Measurements from ENCODE around the gene SOCS7.

The SOCS7 gene

DNA sequence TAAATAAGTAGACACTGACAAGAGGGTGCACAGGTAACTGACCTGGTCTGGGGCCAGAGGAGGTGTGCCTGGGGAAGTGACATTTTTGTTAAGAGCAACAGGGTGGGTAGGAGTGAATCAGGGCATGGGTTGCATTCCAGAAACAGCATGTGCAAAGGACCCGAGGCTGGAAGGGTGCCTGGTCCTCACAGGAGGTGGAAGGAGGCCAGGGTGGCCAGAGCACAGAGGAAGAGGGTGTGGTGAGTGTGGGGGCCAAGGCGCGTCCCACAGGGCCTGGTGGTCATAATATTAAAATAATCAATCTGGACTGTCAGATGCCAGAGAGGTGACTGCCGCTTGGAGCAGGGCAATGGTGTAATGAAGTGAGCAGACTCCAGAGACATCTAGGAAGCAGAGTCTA is 90.9 kb downstream of the SOCS7 start:
- DNase-seq (ENCODE audit: low read depth) = no peak

DNA sequence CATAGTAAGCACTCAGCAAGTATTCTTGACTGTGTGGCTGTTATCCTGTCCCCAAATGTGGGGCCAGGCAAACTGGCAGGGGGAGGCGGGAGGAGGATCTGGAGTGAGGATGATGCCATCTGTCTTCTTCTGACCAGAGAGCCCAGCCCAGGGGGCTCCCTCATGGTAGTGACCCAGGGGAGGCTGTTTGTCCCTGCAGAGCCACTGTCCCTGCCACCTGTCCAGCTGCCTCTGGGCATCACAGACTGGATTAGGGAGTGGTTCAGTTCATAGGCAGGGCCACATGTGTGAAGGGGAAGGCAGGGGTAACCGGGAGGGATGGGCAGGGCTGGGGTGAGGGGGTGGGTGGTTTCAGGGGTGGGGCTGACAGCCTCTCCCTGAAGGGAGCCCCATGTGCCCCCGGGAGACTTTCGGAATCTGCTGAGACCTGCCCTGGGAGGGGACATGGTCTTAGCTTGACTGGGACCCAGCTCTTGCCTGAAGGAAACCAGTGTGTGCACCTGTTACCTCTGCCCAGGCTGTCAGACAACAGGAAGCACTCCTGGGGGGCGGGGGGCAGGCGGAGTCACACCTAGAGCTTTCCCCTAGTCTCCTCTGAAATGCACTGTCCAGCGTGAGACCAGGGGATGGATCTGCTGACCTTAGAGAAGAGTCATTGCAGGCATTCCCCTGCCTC is 91.8 kb downstream of the SOCS7 start:
- no peak for DNase-seq (ENCODE audit: low read depth)

DNA sequence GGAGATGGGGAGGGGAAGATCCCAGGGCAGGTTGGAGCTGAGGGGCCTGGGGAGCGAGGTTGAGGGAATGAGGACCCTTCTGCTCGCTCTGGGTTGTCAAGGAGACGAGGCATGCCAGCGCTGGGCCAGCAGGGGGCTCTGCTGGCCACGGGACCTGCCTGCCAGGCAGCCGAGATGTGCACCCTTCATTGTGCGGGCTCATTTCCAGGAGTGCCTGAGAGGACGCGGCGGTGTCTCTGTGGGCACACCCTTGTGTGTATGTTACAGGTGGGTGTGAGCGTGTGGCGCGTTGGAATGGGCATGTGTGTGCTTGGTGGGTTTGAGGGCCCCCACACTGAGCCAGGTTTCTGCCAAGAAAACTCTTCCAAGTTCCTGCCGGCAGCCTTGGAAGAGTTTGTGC is 92.5 kb downstream of the SOCS7 start:
- DNase-seq (ENCODE audit: low read depth) = peak; percentile 36

DNA sequence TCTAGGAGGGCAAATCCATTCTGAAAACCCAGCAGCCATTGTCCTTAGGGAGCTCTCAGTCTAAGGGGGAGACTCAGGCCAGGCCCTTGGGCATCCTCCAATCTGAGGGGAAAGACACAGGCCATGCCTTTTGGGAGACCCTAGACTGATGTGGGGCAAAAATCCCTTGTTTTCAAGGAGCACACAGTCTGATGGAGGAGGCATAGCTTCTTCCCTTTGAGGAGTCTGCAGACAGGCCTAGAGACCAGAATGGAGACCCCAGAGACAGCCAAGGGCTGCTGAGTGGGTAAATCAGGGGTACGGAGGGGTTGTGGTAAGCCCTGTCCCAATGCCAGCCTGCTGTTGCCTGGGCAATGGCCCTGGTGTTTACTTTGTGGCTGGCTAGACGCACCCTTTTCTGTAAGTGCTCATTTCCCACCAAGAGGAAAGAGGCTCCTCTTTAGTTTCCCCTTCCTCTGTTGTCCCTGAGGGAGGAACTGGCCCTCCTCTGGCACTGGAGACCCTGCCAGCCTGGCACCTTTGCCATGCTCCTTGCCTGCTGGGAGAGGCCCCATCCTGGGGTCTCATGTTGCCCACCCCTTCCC is 96.0 kb downstream of the SOCS7 start:
- DNase-seq (ENCODE audit: low read depth) = no peak

DNA sequence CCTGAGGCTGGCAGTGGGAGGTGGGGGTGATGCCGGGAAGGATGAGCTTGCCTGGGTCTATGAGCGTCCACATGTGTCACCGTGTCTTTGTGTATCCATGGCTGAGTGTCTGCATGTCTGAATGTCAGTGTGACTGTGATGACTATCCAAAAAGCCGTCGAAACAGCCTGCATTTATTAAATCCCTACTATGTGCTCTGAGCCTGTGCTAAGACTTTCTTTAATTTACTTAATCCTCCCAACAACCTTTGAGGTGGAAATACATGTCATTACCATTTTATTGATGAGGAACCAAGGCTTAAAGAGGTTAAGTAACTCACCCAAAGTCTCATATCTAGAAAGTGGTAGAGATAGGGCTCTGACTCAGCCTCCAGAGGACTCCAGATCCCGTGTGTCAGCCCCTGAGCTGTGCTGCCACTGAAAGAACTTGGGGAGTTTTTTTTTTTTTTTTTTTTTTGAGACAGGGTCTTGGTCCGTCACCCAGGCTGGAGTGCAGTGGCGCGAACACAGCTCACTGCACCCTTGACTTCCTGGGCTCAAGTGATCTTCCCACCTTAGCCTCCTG is 96.6 kb downstream of the SOCS7 start:
- no peak for DNase-seq (ENCODE audit: low read depth)

DNA sequence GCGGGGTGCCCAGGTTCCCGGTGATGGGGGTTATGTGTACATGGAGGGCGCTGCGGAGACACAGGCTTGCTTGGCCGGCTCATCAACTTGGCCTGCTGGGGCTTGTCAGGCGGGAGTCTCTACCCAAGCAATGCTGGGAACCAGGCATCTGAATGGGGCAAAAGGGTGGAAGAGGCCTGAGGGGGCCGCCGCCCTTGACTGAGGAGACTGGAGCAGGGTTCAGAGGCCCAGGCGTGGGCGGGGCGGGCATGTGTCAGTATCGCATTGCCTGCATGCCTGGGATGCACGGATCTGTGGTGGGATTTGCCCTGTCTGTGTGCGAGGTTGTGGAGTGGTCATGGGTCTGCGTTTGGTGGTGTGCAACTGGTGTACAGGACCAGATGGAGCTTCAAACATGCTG is 97.7 kb downstream of the SOCS7 start:
- no peak for DNase-seq (ENCODE audit: low read depth)

DNA sequence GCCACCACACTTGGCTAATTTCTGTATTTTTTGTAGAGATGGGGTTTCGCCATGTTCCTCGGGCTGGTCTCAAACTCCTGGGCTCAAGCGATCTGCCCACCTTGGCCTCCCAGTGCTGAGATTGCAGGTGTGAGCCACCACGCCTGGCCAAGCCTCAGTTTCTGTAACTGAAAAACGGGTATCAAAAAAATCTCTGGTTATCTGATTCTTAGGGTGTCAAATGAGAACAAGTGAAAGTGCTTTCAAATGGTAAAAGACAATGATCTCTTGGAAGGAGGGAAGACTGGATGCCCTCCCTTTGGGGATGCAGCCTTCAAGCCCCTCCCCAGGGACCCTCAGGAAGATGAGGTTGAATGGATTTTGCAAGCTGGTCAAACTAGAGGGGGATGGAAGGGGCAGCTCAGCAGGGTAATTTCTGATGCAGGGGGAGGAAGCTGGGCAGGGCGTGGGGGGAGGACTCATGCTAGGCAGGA is 98.9 kb downstream of the SOCS7 start:
- no peak for DNase-seq (ENCODE audit: low read depth)

DNA sequence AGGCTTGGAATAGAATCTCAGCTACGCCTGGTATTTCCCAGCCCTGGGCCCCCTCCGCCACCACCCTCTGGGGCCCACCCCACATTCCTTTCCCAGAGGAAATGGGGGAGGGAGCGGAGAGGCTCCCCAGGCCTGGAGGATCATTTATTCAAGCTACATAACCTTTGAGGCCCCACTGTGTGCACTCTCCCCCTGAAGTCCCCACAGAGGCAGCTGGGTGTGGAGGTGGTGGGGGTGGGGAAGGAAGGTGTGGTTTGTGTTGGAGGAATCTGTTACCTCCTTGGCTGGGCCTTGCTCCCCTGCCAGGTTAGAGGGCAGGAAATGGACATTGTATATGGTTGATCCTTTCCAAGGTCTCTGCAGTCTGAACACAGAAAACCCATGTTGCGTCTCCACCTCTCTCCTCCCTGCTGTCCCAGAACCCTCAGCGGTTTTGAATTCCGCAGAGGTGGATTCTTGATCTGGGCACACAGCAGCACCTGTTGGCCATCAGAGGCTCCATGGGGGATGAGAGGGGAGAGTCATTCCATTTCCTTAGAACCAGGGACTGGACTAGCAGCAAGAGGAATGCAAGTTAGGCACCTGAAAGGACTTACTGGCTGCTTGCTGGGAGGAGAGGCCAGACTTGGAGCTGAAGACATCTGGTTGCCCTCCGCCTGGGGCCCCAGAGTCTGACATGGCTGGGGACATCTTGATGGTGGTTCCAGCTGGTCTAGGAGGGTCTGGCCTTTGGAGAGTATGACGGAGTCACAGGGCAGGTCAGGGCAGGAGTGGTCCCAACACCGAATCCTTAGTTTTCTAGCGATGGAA is 99.6 kb downstream of the SOCS7 start:
- DNase-seq (ENCODE audit: low read depth) = no peak

DNA sequence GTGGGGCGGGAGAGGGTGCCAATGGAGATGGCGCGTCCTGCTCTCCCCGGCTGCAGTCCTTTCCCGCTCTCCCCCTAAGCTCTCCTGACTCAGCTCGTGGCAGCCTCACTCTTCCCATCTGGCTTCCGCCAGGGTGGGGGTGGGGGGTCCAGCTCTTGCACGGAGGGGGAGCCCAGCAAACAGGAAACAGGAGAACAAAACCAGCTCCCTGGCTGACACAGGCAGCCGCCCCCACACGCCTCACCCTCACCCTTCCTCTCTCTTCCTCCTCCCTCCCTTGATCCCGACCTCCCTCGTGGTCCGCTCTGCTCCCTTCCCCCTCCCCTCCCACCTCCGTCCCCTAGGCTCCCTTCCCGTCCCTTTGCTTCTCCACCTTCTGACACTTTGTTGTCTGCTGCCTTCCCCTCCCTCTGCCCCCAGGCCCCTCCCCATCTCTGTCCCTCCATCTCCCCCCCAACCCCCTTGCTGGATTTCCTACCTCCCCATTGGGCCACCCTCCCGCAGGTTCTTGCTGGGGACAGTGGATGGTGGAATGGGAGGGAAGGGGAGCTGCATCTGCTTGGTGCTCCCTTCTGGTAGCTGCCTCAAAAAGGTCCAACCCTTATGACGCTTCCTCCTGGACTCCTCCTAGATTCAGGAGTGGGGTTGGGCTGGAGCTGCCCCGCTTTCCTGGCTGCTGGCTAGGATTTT is 100.3 kb downstream of the SOCS7 start:
- peak; percentile 52 for DNase-seq (ENCODE audit: low read depth)

DNA sequence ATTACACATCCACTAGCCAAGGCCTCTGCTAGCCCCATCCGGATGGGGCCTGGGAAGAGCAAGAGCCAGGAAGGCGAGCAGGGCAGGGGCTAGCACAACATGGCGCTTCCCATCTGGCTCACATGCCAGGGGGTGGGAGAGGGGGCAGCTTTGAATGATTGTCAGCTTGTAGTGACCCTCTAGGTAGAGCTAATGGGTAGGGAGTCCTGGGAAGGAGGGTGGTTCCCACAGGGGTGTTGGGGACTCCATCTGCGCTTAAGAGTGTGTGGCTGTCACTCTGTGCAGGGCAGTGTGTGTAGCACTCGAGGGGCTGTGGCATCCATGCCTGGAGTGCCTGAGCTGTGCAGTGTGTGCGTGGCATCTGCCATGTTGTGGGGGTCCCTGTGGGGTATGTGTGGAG is 101.1 kb downstream of the SOCS7 start:
- no peak for DNase-seq (ENCODE audit: low read depth)

DNA sequence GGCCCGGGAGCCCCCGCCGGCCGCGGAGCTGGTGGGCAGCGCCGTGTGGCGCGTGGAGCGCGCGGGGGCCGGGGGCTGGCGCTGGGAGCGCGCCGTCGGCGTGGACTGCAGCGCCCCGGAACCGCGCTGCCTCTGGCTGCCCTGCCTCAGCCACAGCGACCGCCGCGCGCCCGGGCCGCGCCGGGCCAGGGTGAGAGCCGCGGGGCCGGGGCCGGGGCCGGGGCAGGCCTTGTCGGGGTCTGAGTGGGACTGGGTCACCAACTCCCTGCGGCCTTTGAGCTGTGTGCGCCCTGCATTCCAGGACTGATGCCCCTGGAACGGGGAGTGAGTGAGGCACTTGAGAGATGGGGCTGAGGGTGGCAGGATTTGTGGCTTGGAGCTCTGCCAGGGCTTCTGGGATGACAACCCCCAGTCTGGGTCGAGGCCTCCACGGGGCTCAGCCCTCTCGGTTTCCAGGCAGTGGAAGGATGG is 102.3 kb downstream of the SOCS7 start:
- DNase-seq (ENCODE audit: low read depth) = no peak

DNA sequence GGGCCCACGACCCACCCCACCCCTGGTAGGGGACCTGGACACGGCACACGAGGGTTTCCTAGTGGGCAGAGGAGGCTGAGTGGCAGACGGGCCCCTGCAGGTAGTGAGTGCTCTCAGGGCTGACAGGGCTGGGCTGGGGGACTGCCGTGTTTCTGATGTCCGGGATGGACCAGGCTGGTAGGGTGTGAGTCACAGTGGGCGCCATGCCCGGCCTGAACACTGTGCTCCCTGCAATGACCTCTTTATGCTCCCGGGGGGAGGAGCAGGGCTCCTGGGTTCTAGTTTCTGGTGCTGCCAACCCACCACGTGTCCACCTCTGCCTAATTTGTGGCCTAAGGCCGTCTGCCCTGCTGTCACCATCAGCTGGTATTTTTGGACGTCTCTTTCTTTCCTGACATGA is 102.9 kb downstream of the SOCS7 start:
- DNase-seq (ENCODE audit: low read depth) = peak; percentile 72
